HG03280 (cell line): ENCODE measurements around the gene CACNB2.
"Not testable (repeated sequence)": the region's sequence is repeated elsewhere in the genome, so short reads cannot be mapped to it uniquely, and the experiment has no call there.

Experiments used
- ATAC-seq: cut with Tn5 transposase; IDR thresholded peaks from one replicate; pipeline ENCODE4 v1.9.1; 2021; ENCODE audit warnings: mild to moderate bottlenecking, moderate library complexity; ENCODE audit not compliant: unreplicated experiment

CACNB2 gene

DNA sequence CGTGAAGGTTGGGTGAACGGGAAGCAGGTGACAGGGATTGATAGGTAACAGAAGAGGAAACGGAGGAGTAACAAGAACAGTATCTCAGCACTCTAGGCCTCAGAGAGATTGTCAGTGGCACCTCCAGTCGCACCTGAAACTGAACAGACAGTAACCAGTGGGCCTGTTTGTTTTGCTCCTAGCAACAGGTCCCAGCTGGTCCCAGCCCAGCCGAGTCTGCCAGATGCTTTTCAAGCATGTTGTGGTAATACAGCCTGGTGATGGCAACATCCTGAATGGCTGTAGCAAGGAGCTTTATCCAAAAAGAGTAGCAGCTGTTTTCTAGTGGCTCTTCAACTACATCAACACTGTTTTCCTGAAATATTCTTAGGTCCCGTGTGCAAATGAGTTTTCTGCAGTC is 4.7 kb downstream of the CACNB2 start:
- ATAC-seq = no peak

GRCh38 chr10:18145652-18146051 is 5.4 kb downstream of the CACNB2 start:
- ATAC-seq = no peak

DNA sequence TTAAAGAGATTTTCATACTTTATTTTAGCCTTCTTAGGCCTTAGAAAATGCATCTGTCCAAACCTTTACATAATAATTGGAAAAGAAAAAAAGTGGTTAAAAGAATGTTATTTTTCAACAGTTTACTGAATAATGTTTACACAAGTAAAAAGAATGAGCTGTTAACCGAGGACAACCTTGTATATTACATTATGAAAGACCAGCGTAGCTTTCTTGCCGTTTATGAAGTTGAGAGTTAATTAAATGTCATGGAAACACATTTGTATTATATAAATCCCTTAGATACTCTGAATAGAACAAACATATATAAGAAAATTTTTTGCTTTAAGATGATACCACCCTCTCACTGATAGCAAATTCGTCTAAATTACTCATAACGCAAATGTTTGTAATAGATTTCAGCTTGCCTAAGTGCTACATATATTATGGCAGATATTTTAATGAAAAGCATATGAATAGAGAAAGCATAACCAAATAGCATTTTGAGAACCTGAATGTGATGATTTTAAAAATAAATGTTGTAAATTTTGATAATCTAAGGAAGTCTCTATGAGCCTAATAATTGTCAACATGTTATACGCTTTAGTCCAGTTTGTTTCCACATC is 9.1 kb downstream of the CACNB2 start:
- no peak for ATAC-seq

DNA sequence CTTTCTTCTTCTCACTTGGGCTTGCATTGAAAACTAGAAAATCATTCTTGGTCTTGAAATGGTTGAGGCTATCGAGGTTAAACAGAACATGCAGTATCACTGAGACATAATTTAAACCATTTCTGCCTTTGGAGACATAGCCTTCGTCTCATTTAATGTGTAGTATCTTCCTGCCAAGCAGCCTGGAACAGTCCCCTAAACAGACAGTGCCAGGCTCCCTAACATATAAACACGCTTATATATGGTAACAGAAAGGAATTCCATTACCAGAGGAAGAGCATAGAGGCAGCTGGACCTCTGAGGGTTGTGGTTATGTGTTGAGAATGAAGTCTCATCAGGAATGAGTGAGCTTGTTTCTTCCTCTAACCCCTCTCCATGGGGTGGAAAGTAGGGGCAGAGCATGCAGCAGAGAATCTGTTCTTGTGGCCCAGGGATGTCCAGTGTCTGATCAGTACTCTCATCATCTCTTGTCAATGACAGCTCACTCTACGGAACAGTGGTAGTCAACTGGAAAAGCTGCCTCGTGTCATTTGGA is 11.2 kb downstream of the CACNB2 start:
- no peak for ATAC-seq

GRCh38 chr10:18153381-18153780 is 13.2 kb downstream of the CACNB2 start:
- not testable (repeated sequence) for ATAC-seq

GRCh38 chr10:18155321-18155720 is 15.1 kb downstream of the CACNB2 start:
- no peak for ATAC-seq

GRCh38 chr10:18156797-18157196 is 16.6 kb downstream of the CACNB2 start:
- not testable (repeated sequence) for ATAC-seq

DNA sequence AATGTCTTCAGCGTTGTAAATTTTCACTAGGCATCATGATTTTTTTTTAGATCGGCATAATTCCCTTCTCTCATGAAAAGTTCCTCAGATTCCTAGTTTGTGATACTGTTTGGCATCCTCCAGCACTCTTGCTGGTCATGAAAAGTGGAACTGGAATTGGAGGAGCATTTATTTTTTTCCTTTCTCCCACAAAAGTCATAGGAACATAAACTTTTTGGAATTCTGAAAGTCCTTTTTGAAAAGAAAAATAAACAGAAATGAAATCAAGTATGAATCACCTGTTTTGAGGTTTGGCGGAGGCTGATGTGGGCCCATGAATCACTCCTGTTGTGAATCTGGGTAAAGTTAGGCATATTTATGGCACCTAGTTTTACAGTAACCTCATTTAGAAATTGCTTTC is 17.7 kb downstream of the CACNB2 start:
- no peak for ATAC-seq

DNA sequence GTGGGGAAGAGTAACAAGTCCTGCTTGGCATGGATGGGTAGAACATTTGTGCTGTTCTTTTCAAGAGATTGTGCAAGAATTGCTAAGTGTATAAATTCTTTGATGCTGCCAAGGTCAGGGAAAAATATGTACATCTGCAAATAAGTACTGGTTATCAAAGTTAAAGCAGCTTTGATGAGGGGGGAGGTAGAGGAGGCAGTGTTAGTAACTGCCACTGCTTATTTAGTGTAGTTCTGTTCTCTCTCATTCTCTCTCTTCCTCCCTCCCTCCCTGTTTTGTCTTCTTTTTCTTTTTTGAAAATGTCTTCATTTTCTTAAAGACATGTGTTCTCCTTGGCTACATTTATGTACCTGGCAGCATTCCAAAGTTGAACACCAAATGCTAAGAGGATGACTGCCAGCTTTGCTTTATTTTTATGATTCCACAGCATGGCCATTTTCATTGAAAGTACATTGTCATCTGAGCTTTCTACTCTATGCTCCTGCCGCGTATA is 18.6 kb downstream of the CACNB2 start:
- ATAC-seq = no peak

DNA sequence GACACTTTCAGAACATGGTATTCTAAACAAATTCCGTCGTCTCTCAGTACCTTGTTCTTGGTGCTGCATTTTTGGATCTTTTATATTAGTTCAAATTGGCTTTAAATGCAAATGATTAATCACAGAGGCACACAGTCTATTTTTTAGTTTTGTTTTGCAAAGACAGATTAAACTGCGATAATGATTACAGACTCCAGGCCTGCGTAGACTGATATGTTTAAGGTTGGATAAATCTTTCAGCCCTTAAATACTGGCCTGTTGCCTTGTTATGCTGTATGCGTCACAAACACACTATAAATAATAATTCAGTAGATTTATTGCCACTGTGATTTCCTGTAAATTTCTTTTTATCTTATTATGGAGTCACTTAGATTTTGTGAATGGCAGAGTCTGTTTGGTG is 19.3 kb downstream of the CACNB2 start:
- no peak for ATAC-seq

DNA sequence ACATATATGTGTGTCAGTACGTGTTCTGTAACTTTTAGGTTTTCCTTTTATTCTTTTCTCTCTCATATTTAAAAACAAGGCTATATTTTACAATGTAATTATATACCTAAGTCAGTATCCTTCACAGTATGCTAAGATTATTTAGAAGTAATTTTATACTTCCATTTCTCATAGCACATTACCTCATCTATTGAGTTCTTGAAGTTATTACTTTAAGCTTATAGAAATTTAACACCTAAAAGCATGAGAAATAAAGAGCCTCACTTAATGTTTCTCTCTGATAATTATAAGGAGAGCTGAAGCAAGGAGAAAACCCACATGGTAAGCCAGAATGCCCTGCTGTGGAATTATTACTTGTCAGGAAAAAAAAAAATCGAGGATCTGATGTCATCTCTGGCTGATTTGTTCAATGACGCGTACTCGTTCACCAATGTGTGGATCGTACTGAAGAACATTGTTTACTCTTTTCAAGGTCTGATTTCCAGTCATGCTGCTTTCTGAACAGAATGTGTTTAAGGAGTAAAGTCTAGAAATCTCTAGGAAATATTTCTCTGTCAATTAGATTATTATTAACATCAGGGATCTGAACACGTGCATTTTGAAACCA is 21.9 kb downstream of the CACNB2 start:
- ATAC-seq = no peak

DNA sequence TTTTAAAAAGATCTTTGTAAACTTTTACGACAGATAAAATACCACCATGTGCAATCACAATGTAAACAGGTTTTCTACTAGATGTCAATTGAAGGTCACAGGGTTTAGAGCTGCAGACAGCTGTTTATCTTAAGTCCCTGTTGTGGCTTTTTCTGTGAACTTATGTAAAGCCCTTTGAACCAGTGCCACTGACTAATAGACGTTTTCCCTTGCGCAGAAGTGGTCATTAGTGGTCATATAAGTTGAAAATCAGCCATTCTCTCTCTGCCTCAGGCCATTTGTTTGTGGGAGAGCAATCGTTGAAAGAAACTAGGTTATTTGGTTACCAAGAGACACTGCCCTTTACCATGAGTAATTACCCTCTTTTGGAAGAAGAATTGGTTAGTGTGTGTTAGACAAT is 23.9 kb downstream of the CACNB2 start:
- no peak for ATAC-seq

DNA sequence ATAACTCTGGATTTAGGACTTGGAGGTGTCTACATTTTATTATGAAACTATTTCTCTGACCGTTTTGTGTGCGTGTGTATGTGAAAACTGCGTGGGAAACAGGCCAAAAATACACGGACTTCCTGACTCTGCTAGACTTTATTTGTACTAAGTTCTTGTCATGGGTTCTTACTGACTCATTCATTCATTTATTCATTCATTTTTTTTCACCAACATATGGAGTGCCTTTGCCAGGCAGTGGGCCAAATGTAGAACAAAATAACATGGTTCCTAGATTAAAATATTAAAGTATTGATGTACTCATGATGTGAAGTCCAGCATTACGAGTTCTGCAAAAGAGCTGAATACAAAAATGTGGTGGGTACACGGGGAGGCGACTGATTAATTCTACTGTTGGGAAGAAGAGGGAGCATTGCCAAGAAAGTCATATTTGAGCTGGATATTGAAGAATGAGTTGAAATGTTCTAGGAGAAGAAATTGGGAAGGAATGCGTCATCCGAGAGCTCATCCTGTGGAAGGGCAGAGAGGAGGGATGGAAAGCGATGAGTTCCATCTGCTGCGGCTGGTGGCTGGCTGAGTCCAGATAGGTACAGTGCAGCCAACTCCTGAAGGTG is 24.6 kb downstream of the CACNB2 start:
- ATAC-seq = no peak

DNA sequence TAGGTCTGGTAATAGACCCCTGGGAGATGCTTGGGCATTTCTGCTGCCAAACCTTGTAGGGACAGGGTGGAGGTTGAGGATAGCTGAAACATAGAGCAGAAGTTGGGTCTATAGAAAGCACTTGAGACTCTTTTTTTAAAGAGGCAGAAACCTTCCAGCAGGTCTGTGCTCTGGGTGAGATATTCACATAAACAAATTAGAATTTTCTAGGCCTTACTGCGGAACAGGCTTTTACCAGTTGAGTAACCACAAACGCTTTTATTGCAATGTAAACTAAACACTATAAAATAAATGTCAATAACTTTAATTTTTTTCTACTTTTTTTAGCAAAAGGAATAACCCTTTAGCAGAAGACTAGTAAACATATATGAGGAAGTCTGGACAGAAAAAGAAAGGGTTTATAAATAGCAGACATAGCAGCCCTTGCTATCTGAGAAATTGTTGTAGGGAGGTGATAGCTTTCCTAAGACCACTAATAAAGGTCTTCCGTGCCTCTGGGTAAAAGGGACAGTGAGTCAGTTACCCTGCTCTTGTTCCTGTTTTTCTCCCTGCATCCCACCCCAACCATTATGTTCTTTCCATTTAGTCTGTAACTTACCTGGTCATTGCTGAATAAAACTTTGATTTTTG is 38.7 kb downstream of the CACNB2 start:
- ATAC-seq = no peak

DNA sequence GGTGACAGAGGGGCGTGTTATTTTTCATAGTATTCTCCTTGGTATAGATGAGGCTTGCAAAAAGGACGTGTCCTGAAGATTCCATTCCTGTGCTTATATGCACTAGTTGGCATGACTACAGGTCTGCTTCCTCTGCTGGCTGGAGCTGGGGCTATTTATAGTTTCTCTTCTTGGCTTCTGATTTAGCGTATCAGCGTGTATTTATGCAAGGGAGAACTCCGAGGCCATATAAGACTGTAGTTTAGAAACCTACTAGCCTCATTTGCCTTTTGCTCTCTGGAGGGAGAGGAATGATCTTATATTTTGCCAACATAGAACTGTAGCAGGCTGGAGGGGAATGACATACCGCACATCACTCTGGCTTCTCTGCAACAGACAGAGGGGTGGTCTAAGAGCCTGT is 39.7 kb downstream of the CACNB2 start:
- ATAC-seq = no peak

DNA sequence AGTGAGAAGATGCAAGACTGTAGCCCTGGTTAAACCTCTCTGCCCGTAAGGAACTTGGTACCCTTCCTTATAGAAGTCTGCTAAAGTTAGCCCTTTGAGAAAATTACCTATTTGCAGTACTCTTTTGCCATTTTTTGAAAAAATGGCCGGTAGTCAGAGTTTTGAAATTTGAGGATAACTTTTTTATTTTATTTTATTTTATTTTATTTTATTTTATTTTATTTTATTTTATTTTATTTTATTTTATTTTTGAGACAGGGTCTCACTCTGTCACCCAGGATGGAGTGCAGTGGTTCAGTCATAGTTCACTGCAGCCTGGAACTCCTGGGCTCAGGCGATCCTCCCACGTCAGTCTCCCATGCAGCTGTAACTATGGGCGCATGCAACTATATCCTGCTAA is 41.2 kb downstream of the CACNB2 start:
- not testable (repeated sequence) for ATAC-seq

DNA sequence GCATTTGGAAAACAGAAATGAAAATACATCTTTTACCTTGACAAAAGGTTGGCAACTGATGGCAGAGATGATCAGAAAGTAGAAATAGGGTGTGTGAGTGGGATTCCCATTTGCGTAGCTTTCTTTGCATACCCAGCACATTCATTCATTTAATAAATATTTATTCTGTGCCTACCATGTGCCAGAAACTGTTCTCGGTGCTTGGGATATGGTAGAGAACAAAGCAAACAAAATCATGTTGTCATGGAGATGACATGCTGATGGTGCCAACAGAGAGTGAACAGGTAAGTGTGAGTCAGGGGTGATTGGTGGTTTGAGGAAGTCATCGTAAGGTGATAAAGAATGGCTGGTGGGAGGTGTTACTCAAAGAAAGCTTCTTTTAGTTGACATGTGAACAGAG is 45.4 kb downstream of the CACNB2 start:
- ATAC-seq = no peak

- no peak for ATAC-seq
These were observed 50.6 kb downstream of the CACNB2 start for GRCh38 chr10:18190840-18191239.

DNA sequence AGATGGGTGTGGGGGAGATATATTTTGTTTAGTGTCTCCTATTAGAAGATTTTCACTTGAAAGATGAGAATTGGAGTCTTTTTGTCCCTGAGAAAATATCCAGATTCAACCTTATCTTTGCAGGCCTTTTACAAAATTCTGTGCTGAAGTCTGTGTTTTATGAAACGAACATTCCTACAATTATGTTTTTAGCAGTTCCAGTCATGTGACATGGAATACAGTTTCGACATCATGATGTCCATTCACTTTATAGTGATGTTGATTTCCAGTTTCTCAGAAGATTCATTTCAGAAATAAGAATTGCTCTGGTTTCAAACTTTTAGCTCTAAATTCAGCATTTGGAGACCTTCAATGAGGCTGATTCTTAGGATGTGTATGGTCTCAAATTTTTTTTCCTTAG is 54.4 kb downstream of the CACNB2 start:
- ATAC-seq = no peak

DNA sequence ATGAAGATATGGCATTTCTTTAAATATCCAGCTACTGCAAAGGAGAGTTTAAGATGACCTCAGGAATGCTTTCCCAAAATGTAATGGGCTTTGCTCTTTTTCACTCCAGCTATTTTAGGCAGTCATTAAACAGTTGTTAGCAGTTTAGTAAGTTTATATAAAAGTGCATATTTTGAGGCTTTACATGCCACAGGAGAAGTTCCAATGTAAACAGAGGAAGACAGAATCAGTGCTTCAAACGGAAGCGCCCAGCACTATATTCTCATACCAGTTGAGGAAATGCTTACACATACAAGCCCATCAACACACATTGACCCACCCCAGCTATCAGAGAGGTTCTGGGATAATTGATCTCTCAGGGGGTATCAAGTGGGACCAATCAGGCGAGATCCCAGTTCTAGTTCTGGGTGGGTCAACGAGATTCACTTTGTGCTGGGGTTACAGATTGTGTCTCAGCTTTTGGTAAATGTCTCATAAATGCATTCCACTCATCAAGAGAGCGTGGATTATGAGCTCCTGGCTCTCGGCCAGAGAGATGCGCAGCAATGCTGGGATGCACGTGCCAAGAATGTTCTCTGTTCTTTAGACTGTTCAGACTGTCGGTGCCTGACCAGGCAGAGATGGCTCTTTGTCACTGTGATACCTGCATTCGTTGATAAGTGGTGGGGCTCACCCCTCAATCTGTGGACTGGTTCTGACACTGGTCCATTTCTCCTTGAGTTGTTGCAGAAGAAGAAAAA is 55.0 kb downstream of the CACNB2 start:
- no peak for ATAC-seq
